ENCODE data around the gene OXER1. TPM values are rescaled to one million over a fixed set of nuclear protein-coding genes. Genes with fewer than 3 reads are reported as not detected.

The OXER1 gene
- total and polyA plus RNA-seq, 2 of the 13 experiments (the other 11 are each of a cell fraction or from before 2014, with no cell fraction given) = 8.0 to 9.0 TPM

GRCh38 chr2:42794271-42795046 is 30.5 kb upstream of the OXER1 start (continued):
- TF ChIP-seq MTERF4 (CRISPR knock-in tag; IDR thresholded peaks at IDR 0.05) = no peak
- peak; percentile 57; the same call in 1 of the 2 replicates for TF ChIP-seq ZNF580 (CRISPR knock-in tag; IDR thresholded peaks at IDR 0.05; ENCODE audit: borderline replicate concordance, low read depth)
- TF ChIP-seq ZNF619 (CRISPR knock-in tag; IDR thresholded peaks at IDR 0.05) = 0 out of 2 replicates have a peak, but pooled peaks have one; percentile 82
- TF ChIP-seq MIER3 (CRISPR knock-in tag; IDR thresholded peaks at IDR 0.05; ENCODE audit: borderline replicate concordance) = peak; percentile 55; the same call in 1 of the 2 replicates
- no peak for TF ChIP-seq E2F2 (CRISPR knock-in tag; IDR thresholded peaks at IDR 0.05; ENCODE audit: borderline replicate concordance)

- intact Hi-C loops (cut with micrococcal nuclease; ENCODE audit: unreplicated experiment) (loop anchor here (1.0 kb wide), 2 partner anchors 11 to 16 kb away; no protein-coding TSS in a partner anchor), in situ Hi-C loops (cut with HindIII; ENCODE audit: extremely low pct_ligation_motif_present, low pct_unique_long_range_greater_than_20kb) (no loop called here)
- WGBS (ENCODE audit: low lambda C conversion rate) = 5% methylated on average over 19 of the region's 22 CpGs
- peaks cover 50% of the 10 kb centered on the region for H3K79me2 ChIP-seq (ENCODE audit: insufficient read depth, low read length)
- H3K4me1 ChIP-seq (ENCODE audit: insufficient read depth, low read length) = peaks cover 64% of the 10 kb centered on the region
- ATAC-seq (peak; percentile 5), DNase-seq (ENCODE audit: low spot score) (no peak), FAIRE-seq (no peak)
- CTCF ChIA-PET (ENCODE audit: low intra/inter-chr PET ratio, low total read pairs) = interaction anchor here (0.6 to 1.1 kb wide), 2 partner anchors 23 to 34 kb away, joined by 3 read pairs; no protein-coding TSS in a partner anchor
- H3K27me3 ChIP-seq (ENCODE audit: control insufficient read depth in 1 of 2, insufficient read depth in 2 of 2, low read length in 2 of 2) = no peaks in the 10 kb centered on the region; a peak in 1 of 5 replicates
- peak overlapping the region; percentile 95 for H3K27ac ChIP-seq (ENCODE audit: extremely low read length, insufficient read depth, low read length)
- H4K20me1 ChIP-seq (ENCODE audit: insufficient read depth, low read length) = no peaks in the 10 kb centered on the region
- peaks cover 3% of the 10 kb centered on the region in 2 experiments; a peak in 1 of 5 replicates for H3K36me3 ChIP-seq (replicated peaks in 1 of 2; ENCODE audit: control insufficient read depth in 1 of 2, insufficient read depth in 2 of 2, low read length in 2 of 2)
- peak overlapping the region; percentile 86 for H3K4me2 ChIP-seq (ENCODE audit: low read depth, low read length)
- POLR2A ChIA-PET = interaction anchor here (0.6 to 9.3 kb wide), 20 partner anchors 9 to 1234 kb away, joined by 3 to 287 read pairs (median 4); partner anchors contain the start of gene THADA
- H3K9ac ChIP-seq (ENCODE audit: insufficient read depth, low read depth, low read length) = peak overlapping the region; percentile 99
- peak overlapping the region; percentile 98 to 99 (median 99) for H3K4me3 ChIP-seq (replicated peaks in 1 of 3; ENCODE audit: insufficient read depth in 1 of 3, low read depth in 2 of 3, low read length in 3 of 3)
- H2AFZ ChIP-seq (ENCODE audit: low read length) = no peak overlapping the region
- BruUV-seq (replicated peaks) = TSS peak; percentile 48
- no peaks in the 10 kb centered on the region for H3K9me3 ChIP-seq (ENCODE audit: low read length)
- TF ChIP-seq ZSCAN9 (CRISPR knock-in tag; IDR thresholded peaks at IDR 0.05; ENCODE audit: borderline replicate concordance) (0 out of 2 replicates have a peak, but pooled peaks have one; percentile 33), AGO2 (optimal IDR thresholded peaks at IDR 0.05; ENCODE audit: low read depth, low read length) (peak; percentile 79), MIER3 (CRISPR knock-in tag; IDR thresholded peaks at IDR 0.05; ENCODE audit: borderline replicate concordance) (0 out of 2 replicates have a peak, but pooled peaks have one; percentile 37), HOXD1 (CRISPR knock-in tag; IDR thresholded peaks at IDR 0.05) (no peak), ELK4 (CRISPR knock-in tag; IDR thresholded peaks at IDR 0.05; ENCODE audit: borderline replicate concordance) (peak; percentile 5; the same call in 1 of the 2 replicates), POGZ (CRISPR knock-in tag; IDR thresholded peaks at IDR 0.05) (no peak), ZSCAN29 (CRISPR knock-in tag; conservative IDR thresholded peaks at IDR 0.05) (no peak)
These were observed 29.7 kb upstream of the OXER1 start for GRCh38 chr2:42793334-42794270.
